ENCODE results near the gene ZSWIM4.
"Not testable (repeated sequence)": the region's sequence is repeated elsewhere in the genome, so short reads cannot be mapped to it uniquely, and the experiment has no call there.

Gene ZSWIM4

DNA sequence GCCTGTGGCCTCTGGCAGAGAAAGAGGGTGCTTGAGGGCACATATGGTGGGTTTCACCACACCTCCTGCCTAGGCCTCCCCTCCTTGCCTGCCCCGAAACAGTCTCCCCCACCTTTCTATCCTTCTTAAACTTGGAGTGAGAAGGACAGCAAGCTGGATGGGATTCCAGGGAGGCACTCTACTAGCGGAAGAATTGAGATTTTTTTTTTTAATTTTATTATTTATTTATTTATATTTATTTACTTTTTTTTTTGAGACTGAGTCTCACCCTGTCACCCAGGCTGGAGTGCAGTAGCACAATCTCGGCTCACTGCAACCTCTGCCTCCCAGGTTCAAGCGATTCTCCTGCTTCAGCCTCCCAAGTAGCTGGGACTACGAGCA, 56.5 kb downstream of the ZSWIM4 start:
- DNase-seq: not testable (repeated sequence)

DNA sequence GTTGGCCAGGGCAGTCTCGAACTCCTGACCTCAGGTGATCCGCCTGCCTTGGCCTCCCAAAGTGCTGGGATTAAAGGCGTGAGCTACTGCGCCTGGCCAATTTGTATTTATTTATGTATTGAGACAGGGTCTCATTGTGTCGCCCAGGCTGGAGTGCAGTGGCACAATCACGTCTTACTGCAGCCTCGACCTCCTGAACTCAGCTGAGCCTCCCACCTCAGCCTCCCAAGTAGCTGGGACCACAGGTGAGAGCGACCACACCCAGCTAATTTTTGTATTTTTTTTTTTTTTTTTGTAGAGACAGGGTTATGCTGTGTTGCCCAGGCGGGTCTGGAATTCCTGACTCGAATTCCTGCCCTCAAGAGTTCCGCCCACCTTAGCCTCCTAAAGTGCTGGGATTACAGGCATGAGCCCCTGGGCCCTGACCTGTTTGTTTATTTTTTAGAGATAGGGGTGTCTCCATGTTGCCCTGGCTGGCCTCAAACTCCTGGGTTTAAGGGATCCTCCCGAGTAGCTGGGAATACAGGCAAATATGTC, 57.0 kb downstream of the ZSWIM4 start:
- peak; percentile 80 for DNase-seq

DNA sequence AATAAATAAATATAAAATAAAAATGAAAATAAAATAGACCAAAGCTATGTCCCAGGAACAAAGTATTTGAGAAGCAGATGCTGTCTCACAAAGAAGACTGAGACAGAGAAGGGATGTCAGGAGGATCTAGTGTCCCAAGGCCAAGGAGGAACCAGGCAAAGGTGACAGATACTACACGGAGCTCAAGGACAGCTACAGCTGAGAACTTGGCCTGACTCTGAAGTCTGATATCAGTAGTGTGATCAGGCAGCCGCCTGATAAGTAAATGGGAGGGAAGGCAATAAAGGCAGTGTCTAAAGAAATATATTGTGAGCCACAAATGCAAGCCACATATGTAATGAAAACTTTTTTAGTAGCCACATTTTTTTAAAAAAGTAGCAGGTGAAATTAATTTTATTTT, 61.3 kb downstream of the ZSWIM4 start:
- DNase-seq: no peak

DNA sequence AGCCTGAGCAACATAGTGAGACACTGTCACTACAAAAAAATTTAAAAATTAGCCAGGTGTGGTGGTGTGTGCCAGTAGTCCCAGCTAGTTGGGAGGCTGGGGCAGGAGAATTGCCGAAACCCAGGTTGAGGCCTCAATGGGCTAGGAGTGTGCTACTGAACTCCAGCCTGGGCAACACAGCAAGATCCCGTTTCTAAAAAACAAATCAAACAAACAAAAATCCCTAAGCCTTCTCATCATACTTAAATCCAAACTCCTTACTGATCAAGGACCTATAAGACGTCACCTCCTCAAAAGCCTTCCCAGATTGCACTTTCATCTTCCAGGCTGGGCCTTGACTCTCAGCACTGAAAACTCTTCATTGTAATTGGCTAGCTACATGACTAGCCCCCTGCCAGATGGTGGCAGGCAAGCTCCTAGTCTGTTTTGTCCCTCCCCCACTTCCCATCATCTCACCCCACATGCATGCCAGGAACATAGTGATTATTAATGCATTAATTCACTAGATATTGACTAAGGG, 64.2 kb downstream of the ZSWIM4 start:
- DNase-seq: no peak

DNA sequence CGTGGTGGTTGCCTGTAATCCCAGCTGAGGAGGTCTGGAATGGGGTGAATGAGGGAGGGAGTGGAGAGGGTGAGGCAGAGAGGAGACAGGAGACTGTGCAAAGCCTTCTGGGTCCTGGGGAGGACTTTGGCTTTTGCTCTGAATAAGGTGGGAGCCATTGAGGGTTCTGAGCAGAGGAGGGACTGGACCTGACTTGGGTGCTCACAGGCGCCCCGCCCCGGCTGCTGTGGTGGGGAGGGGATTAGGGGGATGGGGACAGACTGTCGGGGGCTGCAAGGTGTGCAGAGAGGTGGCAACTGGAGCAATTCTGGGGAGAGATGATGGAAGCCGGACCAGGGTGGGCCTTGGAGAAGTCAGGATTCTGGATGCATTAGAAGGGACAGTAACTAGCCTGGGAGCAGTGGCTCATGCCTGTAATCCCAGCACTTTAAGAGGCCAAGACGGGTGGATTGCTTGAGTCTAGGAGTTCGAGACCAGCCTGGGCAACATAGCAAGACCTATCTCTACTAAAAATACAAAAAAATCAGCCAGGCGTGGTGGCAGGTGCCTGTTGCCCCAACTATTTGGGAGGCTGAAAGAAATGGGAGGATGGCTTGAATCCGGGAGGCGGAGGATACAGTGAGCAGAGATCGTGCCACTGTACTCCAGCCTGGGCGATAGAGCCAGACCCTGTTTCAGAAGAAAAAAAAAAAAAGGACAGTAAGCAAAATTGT, 65.6 kb downstream of the ZSWIM4 start:
- no peak for DNase-seq

DNA sequence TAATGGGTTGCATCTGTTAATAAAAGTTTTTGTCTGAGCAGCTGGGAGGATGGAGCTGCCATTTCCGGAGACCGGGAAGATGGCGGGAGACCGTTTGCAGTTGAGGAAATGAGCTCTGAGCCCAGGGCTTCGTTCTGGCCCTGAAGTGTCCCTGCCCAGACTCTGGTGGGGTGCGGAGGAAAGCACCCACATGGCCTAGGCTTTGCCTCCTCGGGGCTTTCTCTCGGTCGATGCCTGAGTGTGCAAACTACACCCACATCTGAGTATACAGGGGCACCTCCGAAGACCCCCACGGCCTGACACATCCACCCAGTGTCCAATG, 66.1 kb downstream of the ZSWIM4 start:
- no peak for DNase-seq

DNA sequence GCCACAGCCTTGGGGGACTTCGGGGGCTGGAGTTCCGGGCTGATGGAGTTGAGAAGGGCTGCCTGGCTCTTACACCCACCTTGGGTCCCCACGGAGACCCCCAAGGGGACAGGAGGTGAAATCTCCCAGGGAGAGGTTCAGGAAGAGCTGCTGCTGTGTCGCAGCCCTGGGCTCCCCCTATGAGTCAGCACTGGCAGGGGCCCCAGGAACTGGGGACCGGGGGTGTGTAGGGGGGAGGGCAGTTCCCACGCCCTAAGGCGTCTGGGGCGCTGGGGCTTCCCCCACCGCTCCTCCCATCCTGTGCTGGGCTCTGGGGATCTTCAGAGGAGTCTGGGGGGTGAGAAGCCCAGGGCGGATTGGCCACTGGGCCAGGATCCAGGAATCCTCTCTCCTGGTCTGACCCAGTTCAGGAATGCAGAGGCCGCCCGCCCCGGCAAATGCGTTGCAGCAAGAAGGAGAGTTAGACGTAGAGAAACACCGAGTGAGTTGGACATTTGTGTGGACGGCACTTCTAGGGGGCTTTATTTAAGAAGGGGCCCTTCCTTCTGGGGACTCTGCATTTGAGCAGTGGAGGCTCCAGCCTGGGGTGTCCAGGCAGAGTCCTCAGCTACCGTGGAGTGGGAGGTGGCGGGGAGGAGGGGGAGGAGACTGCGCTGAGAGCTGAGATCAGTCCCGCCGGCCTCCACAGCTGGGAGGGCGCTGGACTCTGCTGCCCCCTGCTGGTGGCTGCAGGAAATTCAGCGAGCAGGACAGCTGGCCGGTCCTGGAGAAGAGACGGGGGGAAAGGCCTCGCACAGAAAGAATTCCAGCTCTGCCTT, 66.7 kb downstream of the ZSWIM4 start:
- DNase-seq: peak; percentile 97

DNA sequence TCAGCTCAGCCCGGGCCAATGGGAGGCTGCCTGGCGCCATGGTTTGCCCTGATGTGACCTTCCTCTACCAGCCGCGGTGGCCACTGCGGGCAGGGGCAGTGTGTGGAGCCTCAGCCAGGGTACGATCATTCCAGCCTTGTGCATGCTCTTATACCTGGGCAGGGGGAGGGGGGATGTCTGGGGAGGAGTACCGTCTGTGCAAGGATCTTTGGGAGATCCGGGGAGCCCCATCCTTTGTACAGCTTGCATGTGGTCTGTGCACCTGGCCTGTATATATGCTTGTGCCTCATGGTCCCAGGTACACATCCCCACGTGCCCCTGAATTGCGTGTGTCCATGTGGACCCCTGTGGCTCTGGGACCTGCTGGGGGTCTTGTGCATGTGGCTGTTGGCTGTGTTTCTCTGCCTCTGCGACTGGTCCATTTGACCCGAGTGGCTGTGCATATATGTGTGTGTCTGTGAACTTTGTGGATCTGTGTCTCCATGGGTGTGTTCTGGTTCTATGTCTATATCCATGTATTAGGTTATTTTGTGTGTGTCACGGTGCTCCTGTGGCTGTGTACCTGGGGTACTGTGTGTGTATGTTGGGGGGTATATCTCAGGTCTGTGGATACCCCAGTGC, 68.9 kb downstream of the ZSWIM4 start:
- DNase-seq: no peak

DNA sequence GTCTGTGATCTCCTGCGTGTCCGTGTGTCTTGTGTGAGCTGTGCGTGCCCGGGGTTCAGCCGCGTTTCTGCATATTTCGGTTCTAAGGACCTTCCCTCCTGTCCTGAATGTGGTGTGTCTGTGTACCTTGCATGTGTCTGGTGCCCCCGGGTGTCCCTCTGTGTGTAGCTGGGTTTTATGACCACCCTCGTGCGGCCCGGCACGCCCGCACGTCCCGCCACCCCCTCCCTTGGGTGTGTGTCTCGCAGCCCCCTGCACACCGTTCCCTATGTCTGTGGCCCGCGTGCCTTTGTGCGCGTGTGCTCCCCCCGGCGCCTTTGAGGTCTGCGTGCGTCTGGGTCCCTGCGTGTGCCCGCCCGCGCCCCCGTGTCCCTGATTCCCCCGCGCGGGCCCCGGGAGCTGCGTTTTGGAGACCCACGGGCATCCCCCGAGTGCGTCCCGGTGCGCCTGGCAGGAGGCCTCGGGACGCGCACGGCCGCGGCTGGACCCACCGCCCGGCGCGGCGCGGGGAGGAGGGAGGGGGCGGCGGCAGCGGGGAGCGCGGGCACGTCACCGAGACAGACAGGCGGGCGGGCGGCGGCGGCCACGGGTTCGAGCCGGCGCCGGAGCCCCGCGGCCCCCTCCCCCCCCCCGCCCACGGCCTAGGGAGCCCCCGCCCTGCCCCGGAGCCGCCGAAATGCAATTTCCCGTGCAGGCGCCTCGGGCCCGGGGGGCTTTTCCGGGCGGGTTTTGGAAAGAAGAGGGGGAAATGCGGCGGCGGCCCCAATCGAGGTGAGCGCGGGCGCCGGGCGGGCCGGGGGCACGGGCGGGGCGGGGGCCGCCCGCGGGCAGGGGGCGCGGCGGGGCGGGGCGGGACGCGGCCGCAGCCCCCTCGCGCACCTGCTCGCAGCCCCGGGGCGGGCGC, 69.7 kb downstream of the ZSWIM4 start:
- no peak for DNase-seq

DNA sequence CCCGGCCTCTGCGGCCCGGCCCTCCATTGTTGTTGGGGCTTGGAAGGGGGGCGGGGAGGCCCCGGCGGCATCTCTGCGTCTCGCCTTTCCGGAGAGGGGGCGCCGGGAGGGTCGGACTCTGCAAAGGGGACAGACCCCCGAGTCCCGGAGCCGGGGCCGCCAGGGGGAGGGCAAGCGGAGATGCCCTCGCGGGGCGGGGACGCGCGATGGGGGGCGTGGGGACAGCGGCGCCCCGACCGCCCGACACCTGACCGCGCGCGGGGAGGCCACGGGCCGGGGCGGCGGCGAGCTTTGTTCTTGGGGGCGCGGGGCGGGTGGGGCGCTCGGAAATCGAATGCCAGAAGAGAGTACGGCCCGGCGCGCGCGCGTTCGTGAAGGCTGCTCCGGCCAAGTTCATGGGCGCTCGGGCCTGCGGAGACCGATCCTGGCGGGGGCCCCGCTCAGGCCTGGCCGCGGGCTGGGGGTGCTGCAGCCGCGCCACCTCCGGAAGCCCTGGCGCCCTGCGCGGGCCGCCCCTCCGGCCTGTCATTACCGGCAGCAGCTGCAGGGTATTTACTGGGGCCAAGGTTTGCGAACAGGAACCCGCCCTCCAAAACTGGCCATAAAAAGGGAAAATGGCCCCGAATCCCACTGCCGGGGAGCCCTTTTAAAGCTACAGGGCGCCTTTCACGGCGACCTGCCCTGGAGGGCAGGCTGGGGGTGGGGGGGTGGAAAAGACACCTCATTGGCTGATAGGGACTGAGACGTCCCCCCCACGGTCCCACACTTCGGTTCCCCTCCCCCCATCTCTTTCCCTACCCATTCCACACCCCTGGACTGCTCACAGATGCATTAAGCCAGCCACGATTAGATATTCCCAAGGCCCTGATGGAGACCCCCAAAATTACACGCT, 70.6 kb downstream of the ZSWIM4 start:
- DNase-seq: no peak

DNA sequence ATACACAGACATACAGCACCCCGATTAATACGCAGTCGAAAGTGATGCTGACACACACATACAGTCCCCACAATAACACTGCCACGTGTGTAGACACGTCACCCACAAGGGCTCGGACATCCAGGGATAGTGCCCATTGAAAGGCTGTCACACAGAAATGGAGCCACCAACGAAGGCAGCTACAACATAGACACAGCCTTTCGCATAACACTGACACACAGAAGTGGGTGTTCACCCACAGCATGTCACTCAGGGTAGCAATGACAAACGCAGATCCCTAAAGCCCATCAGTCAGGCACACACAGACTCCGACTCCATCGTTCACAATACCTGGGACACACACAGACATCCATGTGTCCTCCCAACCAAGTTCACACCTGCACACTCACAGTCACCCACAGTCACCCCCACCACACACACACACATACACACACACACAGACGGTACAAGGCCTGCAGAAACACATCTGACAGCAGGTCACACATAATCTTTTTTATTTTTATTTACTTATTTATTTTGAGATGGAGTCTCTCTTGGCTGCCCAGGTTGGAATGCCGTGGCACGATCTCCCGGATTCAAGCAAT, 71.3 kb downstream of the ZSWIM4 start:
- DNase-seq: no peak

DNA sequence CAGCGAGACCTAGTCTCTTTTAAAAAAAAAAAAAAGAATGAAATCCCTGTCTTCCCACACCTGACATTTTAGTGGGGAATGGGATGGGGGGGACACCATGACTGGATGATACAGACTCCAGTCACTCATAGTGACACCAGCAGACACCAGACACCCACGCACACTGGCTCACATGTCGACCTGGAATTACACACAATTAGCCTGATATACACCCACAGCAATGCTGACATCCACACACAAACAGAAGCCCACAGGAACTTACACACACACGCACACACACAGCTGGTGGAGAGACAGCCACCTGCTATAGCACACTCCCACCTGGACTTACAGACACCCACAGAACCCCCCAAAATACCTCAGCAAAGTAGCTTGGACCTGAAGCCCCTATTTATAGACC, 73.4 kb downstream of the ZSWIM4 start:
- DNase-seq: no peak

DNA sequence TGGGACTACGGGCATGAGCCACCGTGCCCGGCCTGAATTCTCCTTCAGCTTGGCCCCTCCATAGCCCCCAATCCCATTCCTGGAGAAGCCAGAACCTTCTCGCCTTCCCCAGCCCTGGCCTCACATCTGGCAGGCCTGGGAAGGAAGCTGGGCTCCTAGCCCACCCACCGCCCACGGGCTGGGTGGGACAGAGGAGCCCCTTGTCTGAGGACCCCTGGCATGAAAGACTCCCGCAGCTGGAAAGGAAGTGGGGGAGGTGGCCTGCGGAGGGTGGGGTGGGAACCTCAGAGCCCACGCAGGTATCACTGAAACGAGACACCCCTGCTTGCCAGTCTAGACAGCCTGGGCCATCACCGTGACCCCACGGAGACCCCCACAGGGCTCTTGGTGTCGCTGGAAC, 74.0 kb downstream of the ZSWIM4 start:
- no peak for DNase-seq

DNA sequence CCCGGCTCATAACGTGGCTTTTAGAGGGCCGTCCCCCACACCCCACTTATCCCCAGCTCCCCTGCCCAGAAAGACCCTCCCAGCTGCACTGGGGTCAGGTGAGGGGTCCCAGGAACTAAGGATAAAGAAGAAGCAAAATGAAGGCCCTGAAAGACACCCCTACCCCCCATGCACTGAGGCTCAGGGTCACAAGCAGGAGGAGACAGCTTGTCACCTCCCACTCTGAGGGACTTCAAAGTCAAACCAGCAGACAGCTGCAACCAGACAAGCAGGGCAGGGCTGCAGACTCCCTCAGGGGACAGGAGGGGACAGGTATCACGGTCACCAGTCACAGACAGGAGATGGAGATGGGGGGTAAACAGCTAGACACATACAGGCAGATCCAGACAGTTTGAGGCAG, 75.6 kb downstream of the ZSWIM4 start:
- DNase-seq: peak; percentile 70

DNA sequence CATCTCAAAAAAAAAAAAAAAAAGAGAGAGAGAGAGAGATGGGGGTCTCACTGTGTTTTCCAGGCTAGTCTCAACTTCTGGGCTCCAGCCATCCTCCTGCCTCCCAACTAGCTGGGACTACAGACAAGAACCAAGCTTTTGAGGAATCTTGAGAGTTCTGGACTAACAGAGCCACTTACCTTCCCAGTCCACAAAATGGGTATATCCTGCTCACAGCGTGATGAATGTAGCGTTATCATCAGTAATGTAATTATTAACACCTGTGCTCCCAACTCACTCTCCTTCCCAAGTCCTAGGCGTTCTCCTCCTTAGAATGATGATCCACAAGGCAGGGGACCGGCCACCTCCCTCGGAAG, 77.1 kb downstream of the ZSWIM4 start:
- DNase-seq: no peak

DNA sequence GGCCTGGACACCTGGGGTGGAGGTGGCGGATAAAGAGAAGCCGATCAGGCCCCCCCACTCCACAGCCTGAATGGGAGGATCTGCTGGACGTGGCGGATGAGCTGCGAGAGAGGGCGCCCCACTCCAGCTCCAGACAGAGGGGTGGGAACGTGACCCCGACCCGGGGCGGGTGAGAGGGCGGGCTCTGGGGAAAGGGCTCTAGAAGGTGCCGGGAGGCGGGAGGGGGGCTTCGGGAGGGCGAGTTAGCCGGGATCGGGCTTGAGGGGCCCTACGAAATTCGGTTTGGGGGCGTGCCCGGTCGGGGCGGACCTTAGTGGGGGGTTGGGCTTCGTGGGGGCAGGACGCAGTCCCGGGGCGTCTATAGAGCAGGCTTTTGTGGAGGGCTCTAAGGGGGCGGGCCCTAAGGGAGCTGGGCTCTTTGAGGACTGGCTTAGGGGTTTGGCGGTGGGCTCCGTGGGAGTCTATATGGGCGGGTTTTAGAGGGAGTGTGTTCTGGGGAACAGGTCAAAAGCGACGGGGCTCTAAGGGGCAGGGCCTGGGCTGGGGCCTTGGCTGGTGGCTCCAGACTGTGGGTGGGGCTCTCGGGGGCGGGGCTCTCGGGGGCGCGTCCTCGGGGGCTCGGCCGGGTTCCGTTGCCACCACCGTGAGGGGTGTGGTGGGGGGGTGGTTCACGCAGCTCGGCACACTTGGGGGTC, 77.6 kb downstream of the ZSWIM4 start:
- DNase-seq: peak; percentile 77

DNA sequence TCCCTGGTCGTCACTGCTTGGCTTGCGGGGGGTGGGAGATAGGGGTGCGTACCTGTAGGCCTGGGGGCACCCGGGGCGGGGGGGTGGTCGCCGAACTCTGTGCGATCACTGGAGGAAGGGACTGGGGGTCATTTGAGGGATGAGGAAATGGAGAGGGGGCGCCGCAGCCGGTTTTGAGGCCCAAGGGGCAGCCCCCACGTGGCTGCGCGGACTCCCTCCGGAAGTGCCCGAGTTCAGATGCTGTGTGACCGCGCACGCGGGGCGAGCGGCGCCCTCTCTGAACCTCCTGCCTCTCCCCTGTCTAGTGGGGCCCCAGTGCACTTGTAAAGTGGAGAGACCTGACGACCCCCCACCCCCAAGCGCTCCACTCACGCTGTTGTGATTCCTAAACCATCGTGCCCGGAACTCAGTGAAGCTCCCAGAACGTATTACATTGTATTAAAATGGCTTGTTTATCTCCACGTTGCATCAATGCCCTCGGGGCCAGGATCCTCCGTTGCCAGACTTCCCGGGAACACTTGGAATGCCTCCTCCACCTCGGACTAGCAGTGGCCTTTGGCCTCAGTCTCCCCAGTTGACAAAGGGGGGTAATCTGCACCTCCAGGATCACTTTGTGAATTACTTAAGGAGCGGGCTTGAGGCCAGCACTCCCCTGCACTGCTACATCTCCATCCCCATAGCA, 78.7 kb downstream of the ZSWIM4 start:
- peak; percentile 72 for DNase-seq

DNA sequence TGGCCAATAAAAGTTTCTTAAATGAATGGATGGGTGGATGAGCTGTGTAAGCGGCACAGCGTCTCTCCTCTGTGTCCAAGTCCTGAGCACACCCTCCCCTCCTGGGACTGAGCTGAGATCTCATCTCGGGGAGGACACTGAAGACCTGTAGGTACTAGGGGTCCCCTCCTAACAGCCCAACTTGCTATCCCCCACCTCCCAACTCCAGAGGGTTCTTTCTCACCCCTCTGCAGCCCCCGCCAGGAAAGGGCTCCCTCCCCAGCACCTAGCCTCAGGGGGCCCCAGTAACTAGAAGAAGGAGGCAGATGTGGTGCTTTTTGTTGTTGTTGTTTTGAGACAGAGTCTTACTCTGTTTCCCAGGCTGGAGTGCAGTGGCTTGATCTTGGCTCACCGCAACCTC, 80.6 kb downstream of the ZSWIM4 start:
- no peak for DNase-seq

DNA sequence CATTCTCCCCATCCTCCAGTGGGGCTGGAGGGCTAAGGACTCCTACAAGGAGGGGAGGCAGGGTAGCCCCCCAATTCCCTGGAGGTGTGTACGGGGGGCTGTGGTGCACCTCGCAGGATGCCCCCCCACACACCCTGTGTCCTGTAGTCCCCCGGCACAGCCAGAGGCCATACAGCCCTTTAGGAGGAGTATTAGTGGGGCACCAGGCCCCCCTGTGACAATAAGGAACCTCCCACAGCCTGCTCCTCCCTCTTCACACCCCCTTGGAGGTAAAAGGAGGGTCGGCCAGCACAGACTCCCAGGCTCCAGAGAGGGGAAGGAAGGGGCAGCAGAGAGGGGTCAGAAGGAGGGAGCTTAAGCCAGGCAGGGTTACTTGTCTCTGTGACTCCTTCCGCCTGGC, 81.6 kb downstream of the ZSWIM4 start, which contains the start of gene NANOS3:
Gene NANOS3, plus strand, starts transcription at position 301 of the 400 bp plus-strand sequence. CDS start 115 bp downstream, outside the sequence.
- no peak for DNase-seq

DNA sequence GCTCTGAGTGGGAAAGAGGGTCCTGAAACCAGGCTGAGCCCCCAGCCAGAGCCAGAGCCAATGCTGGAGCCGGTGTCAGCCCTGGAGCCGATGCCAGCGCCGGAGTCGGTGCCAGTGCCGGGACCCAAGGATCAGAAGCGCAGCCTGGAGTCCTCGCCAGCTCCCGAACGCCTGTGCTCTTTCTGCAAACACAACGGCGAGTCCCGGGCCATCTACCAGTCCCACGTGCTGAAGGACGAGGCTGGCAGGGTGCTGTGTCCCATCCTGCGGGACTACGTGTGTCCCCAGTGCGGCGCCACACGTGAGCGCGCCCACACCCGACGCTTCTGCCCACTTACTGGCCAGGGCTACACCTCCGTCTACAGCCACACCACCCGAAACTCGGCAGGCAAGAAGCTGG, 82.1 kb downstream of the ZSWIM4 start:
- DNase-seq: no peak
